ENCODE data around the gene CAMTA1. TPM values are rescaled to one million over a fixed set of nuclear protein-coding genes. Genes with fewer than 3 reads are reported as not detected.

Gene CAMTA1
- total RNA-seq, 2 donors from 2014 or later = 36.7 to 51.9 TPM

- Mint-ChIP-seq H3K4me1 (no peaks in the 10 kb centered on the region), H3K36me3 (ENCODE audit: low read depth) (no peaks in the 10 kb centered on the region), H3K9me3 (no peaks in the 10 kb centered on the region), H3K27ac (no peak overlapping the region), H3K4me3 (no peak overlapping the region), H3K27me3 (no peaks in the 10 kb centered on the region)
- no peak for ATAC-seq (replicated peaks)
Observed at GRCh38 chr1:7343882-7344281, 558.6 kb downstream of the CAMTA1 start.

GRCh38 chr1:7344299-7344698 is 559.0 kb downstream of the CAMTA1 start:
- H3K27ac Mint-ChIP-seq = no peak overlapping the region
- H3K27me3 Mint-ChIP-seq = no peaks in the 10 kb centered on the region
- no peaks in the 10 kb centered on the region for H3K9me3 Mint-ChIP-seq
- no peak overlapping the region for H3K4me3 Mint-ChIP-seq
- ATAC-seq (replicated peaks) = no peak
- H3K4me1 Mint-ChIP-seq = no peaks in the 10 kb centered on the region
- H3K36me3 Mint-ChIP-seq (ENCODE audit: low read depth) = no peaks in the 10 kb centered on the region

GRCh38 chr1:7345516-7345915 is 560.3 kb downstream of the CAMTA1 start:
- H3K4me3 Mint-ChIP-seq = no peak overlapping the region
- peaks cover 3% of the 10 kb centered on the region for H3K27me3 Mint-ChIP-seq
- ATAC-seq (replicated peaks) = no peak
- no peaks in the 10 kb centered on the region for H3K4me1 Mint-ChIP-seq
- H3K9me3 Mint-ChIP-seq = no peaks in the 10 kb centered on the region
- H3K36me3 Mint-ChIP-seq (ENCODE audit: low read depth) = no peaks in the 10 kb centered on the region
- no peak overlapping the region for H3K27ac Mint-ChIP-seq

DNA sequence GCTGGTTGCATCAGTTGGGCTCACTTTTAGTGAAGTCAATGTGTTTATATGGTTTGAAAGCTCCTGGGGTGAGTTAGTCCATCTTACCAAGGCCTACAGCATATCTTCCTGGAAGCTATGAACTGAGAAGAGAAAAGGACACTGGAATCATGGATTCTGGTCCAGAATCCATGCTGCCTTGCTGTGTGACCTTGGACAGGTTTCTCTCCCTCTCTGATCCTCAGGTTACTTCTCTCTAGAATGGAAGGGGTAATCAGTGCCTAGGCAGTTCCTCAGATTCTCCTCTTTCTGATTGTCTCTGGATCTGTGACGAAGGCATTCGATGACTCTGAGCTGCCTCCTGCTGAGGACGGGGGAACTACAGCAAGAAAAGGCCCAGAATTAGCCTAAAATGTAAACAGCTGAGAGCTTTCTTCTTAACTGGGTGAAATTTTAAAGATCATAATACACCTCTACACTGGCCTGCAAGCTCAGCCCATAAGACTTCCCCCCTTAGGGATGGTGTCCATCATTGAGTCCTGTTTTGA is 560.9 kb downstream of the CAMTA1 start:
- Mint-ChIP-seq H3K27me3 (peaks cover 3% of the 10 kb centered on the region), H3K36me3 (ENCODE audit: low read depth) (no peaks in the 10 kb centered on the region), H3K4me3 (no peak overlapping the region), H3K27ac (no peak overlapping the region), H3K4me1 (no peaks in the 10 kb centered on the region), H3K9me3 (no peaks in the 10 kb centered on the region)
- ATAC-seq (replicated peaks) = no peak

DNA sequence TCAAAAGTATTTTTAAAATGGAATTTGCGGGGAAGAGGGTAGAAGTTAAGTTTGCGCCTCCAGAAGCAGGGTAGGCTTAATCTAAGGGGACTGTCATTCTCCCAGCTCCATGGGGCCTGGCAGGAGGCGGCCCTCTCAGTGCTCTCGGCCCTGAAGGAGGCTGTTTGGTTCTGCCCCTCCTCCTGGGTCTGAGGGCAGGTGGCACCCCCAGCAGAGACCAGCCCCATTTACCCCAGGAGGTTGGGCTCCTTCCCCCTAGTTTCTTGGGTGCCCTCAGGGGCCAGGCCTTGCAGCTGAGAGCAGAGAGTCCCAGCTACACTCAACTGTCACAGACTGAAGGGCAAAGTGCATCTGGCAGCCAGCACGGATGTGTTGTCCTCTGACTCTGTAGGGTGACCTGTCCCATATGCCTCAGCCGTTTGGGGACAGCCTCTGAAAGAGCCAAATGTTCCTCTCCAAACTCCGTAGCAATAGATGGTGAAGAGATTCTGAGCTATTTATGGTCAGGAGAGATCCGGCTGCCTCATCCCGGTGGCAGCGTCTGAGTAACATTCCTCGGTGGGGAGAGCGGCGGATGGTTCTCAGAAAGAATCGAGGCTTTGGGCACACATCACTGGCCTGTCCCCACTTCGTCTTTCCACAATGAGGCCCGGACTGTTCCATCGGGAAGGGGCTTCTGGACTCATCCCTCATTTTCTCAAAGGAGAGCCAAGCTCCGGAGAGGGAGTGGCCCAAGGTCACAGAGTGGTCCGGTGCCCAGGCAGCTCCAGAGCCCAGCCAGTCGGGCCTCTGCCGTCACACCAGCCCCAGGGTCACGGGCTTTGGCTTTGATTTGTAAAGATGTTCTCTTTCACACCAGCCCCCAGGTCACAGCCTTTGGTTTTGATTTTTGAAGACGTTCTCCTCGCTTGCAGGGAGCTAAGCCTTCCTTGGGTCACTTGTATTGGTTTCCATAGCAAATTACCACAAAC is 561.6 kb downstream of the CAMTA1 start:
- Mint-ChIP-seq H3K27me3 (peaks cover 3% of the 10 kb centered on the region), H3K4me3 (no peak overlapping the region), H3K36me3 (ENCODE audit: low read depth) (no peaks in the 10 kb centered on the region), H3K27ac (no peak overlapping the region), H3K4me1 (no peaks in the 10 kb centered on the region), H3K9me3 (no peaks in the 10 kb centered on the region)
- no peak for ATAC-seq (replicated peaks)

GRCh38 chr1:7348073-7348472 is 562.8 kb downstream of the CAMTA1 start:
- Mint-ChIP-seq H3K36me3 (ENCODE audit: low read depth) (no peaks in the 10 kb centered on the region), H3K4me3 (no peak overlapping the region), H3K9me3 (no peaks in the 10 kb centered on the region), H3K27me3 (peaks cover 3% of the 10 kb centered on the region), H3K27ac (no peak overlapping the region), H3K4me1 (no peaks in the 10 kb centered on the region)
- ATAC-seq (replicated peaks) = no peak

DNA sequence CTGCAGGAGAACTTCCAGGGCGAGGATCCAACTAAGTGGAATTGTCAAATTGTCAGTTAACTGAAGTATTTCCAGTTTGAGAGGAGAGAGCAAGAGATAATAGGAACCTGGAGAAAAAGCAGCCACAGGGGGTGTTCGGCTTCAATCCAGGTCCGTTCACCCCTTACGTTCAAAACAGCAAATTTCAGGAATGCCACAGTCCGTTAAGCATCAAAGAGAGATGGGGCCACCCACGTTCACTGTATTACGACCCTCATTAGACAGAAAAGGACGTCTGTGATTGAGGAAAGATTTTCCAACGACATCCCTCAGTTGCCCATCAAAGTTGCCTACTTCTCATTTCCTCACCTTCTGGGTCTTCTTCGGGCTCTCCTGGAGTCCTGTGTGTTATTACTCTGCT is 563.3 kb downstream of the CAMTA1 start:
- no peaks in the 10 kb centered on the region for H3K4me1 Mint-ChIP-seq
- H3K27me3 Mint-ChIP-seq = peaks cover 3% of the 10 kb centered on the region
- H3K27ac Mint-ChIP-seq = no peak overlapping the region
- no peak for ATAC-seq (replicated peaks)
- no peak overlapping the region for H3K4me3 Mint-ChIP-seq
- H3K9me3 Mint-ChIP-seq = no peaks in the 10 kb centered on the region
- H3K36me3 Mint-ChIP-seq (ENCODE audit: low read depth) = no peaks in the 10 kb centered on the region

GRCh38 chr1:7350804-7351203 is 565.5 kb downstream of the CAMTA1 start:
- H3K9me3 Mint-ChIP-seq = no peaks in the 10 kb centered on the region
- no peaks in the 10 kb centered on the region for H3K4me1 Mint-ChIP-seq
- H3K36me3 Mint-ChIP-seq (ENCODE audit: low read depth) = no peaks in the 10 kb centered on the region
- ATAC-seq (replicated peaks) = no peak
- H3K27ac Mint-ChIP-seq = no peak overlapping the region
- H3K27me3 Mint-ChIP-seq = peaks cover 9% of the 10 kb centered on the region
- no peak overlapping the region for H3K4me3 Mint-ChIP-seq

- ATAC-seq (replicated peaks) = no peak
- H3K27me3 Mint-ChIP-seq = peaks cover 9% of the 10 kb centered on the region
- no peak overlapping the region for H3K4me3 Mint-ChIP-seq
- H3K9me3 Mint-ChIP-seq = no peaks in the 10 kb centered on the region
- no peaks in the 10 kb centered on the region for H3K36me3 Mint-ChIP-seq (ENCODE audit: low read depth)
- H3K27ac Mint-ChIP-seq = no peak overlapping the region
- H3K4me1 Mint-ChIP-seq = no peaks in the 10 kb centered on the region
Observed at GRCh38 chr1:7351649-7352048, 566.4 kb downstream of the CAMTA1 start.

DNA sequence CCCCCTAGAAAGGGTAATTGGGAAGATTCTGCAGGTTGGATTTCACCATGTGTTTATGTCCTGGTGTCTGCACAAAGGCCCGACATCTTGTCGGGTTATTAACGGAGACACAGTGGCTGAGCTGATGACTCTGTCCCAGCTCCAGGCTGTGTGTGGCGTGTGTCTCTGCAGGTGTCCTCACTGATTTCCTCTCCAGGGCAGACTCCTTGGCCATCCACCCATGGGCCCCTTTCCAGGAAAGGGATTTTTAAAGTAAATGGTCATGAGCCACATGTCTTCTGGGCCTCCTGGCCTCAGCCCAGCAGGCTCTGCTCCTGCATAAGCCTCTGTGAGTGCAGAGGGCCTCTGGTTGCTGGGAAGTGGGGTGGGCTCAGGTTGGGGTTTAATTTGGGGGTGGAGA is 567.1 kb downstream of the CAMTA1 start:
- Mint-ChIP-seq H3K27me3 (peaks cover 9% of the 10 kb centered on the region), H3K4me1 (no peaks in the 10 kb centered on the region), H3K27ac (no peak overlapping the region), H3K36me3 (ENCODE audit: low read depth) (no peaks in the 10 kb centered on the region), H3K4me3 (no peak overlapping the region), H3K9me3 (no peaks in the 10 kb centered on the region)
- ATAC-seq (replicated peaks) = no peak

- no peak for ATAC-seq (replicated peaks)
- no peak overlapping the region for H3K27ac Mint-ChIP-seq
- H3K36me3 Mint-ChIP-seq (ENCODE audit: low read depth) = no peaks in the 10 kb centered on the region
- H3K4me1 Mint-ChIP-seq = no peaks in the 10 kb centered on the region
- H3K4me3 Mint-ChIP-seq = no peak overlapping the region
- H3K9me3 Mint-ChIP-seq = no peaks in the 10 kb centered on the region
- H3K27me3 Mint-ChIP-seq = peaks cover 9% of the 10 kb centered on the region
Observed at GRCh38 chr1:7352974-7353373, 567.7 kb downstream of the CAMTA1 start.

DNA sequence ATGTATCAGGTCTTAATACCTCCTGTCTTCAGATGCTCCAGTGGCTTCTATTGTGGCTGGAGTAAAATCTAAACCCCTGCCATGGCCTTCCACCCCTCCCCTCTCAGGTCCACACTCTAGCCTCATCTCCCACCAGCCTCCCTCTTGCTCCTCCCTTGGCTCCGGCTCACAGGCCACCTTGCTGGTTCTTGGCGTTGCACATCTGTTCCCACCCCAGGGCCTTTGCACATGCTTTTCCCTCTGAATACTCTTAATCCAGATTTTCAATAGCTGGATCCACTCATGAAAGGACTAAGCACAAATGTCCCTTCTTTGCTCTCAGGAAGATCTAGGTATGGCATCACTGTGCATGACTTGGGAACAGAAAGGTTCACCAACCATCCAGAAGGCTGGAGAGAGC is 570.4 kb downstream of the CAMTA1 start:
- H3K4me1 Mint-ChIP-seq = no peaks in the 10 kb centered on the region
- no peak overlapping the region for H3K27ac Mint-ChIP-seq
- ATAC-seq (replicated peaks) = no peak
- no peaks in the 10 kb centered on the region for H3K9me3 Mint-ChIP-seq
- H3K27me3 Mint-ChIP-seq = peaks cover 6% of the 10 kb centered on the region
- no peaks in the 10 kb centered on the region for H3K36me3 Mint-ChIP-seq (ENCODE audit: low read depth)
- no peak overlapping the region for H3K4me3 Mint-ChIP-seq

GRCh38 chr1:7356079-7356478 is 570.8 kb downstream of the CAMTA1 start:
- no peak for ATAC-seq (replicated peaks)
- Mint-ChIP-seq H3K27ac (no peak overlapping the region), H3K36me3 (ENCODE audit: low read depth) (no peaks in the 10 kb centered on the region), H3K4me1 (no peaks in the 10 kb centered on the region), H3K4me3 (no peak overlapping the region), H3K9me3 (no peaks in the 10 kb centered on the region), H3K27me3 (peaks cover 6% of the 10 kb centered on the region)

- peaks cover 6% of the 10 kb centered on the region for H3K27me3 Mint-ChIP-seq
- no peak overlapping the region for H3K27ac Mint-ChIP-seq
- no peaks in the 10 kb centered on the region for H3K9me3 Mint-ChIP-seq
- H3K4me1 Mint-ChIP-seq = no peaks in the 10 kb centered on the region
- no peak for ATAC-seq (replicated peaks)
- no peak overlapping the region for H3K4me3 Mint-ChIP-seq
- no peaks in the 10 kb centered on the region for H3K36me3 Mint-ChIP-seq (ENCODE audit: low read depth)
Observed at GRCh38 chr1:7358425-7358824, 573.2 kb downstream of the CAMTA1 start.

DNA sequence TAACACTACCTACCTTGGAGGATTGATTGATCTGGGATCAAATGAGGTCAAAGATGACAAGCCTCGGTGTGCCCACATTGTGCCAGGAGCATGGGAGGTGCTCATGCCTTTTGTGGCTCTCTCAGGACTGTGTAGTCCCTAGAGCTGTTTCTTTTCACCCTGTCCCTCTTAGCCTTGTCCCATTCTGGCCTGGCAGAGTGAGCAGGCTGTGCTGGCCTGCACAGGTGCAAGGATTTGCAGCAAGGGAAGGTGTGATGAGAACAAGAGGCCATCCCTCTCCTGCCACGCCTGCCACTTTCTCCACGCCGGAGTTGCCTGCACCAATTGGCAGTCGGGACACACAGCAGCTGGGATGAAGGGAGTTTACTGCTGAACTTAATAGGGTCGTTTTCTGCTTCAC is 575.3 kb downstream of the CAMTA1 start:
- no peak for ATAC-seq (replicated peaks)
- no peaks in the 10 kb centered on the region for H3K36me3 Mint-ChIP-seq (ENCODE audit: low read depth)
- no peak overlapping the region for H3K27ac Mint-ChIP-seq
- H3K4me3 Mint-ChIP-seq = no peak overlapping the region
- H3K27me3 Mint-ChIP-seq = peaks cover 3% of the 10 kb centered on the region
- no peaks in the 10 kb centered on the region for H3K9me3 Mint-ChIP-seq
- no peaks in the 10 kb centered on the region for H3K4me1 Mint-ChIP-seq

All from activated T-helper 17 cell treated with anti-CD3 and anti-CD28 coated beads, Interleukin-2, amount 50 U/mL, for 72 hours (primary cell).